ENCODE data around the gene H2BK1. TPM values are rescaled to one million over a fixed set of nuclear protein-coding genes. Genes with fewer than 3 reads are reported as not detected.

H2BK1 gene
- total and polyA plus RNA-seq, 2 of the 13 experiments (the other 11 are each of a cell fraction or from before 2014, with no cell fraction given): not detected

GRCh38 chr7:151168003-151168786 is 42.1 kb downstream of the H2BK1 start (continued):
- TF ChIP-seq ZNF260 (CRISPR knock-in tag; IDR thresholded peaks at IDR 0.05; ENCODE audit: borderline replicate concordance, low read depth) (no peak), HDAC6 (IDR thresholded peaks at IDR 0.05; ENCODE audit: low read depth, low read length) (no peak), ZNF800 (CRISPR knock-in tag; IDR thresholded peaks at IDR 0.05) (peak; percentile 81), MAZ (IDR thresholded peaks at IDR 0.05; ENCODE audit: borderline replicate concordance, low read depth, low read length) (peak; percentile 32; the same call in 1 of the 2 replicates), MAZ (CRISPR knock-in tag; IDR thresholded peaks at IDR 0.05; ENCODE audit: low read depth) (no peak), ZBED4 (CRISPR knock-in tag; IDR thresholded peaks at IDR 0.05; ENCODE audit: borderline replicate concordance) (no peak), SIX4 (CRISPR knock-in tag; IDR thresholded peaks at IDR 0.05) (no peak), SP4 (CRISPR knock-in tag; IDR thresholded peaks at IDR 0.05) (no peak), ZNF674 (CRISPR knock-in tag; IDR thresholded peaks at IDR 0.05; ENCODE audit: low read depth) (no peak), TCF12 (IDR thresholded peaks at IDR 0.05) (no peak), TCF12 (CRISPR knock-in tag; IDR thresholded peaks at IDR 0.05) (no peak), ZNF777 (CRISPR knock-in tag; IDR thresholded peaks at IDR 0.05) (peak; percentile 80), REL (CRISPR knock-in tag; conservative IDR thresholded peaks at IDR 0.05) (no peak), BRCA1 (CRISPR knock-in tag; IDR thresholded peaks at IDR 0.05) (no peak), GABPB1 (CRISPR knock-in tag; IDR thresholded peaks at IDR 0.05) (peak; percentile 18; the same call in 1 of the 2 replicates), ZFY (CRISPR knock-in tag; IDR thresholded peaks at IDR 0.05) (no peak), CBFB (CRISPR knock-in tag; IDR thresholded peaks at IDR 0.05) (no peak), CREM (IDR thresholded peaks at IDR 0.05) (no peak), CREM (CRISPR knock-in tag; IDR thresholded peaks at IDR 0.05) (no peak), HNRNPLL (IDR thresholded peaks at IDR 0.05; ENCODE audit: low read depth, low read length, poor library complexity, severe bottlenecking) (peak; percentile 27), ZNF256 (CRISPR knock-in tag; conservative IDR thresholded peaks at IDR 0.05) (no peak)
